Measurements from ENCODE around the gene GRIP2. TPM values are rescaled to one million over a fixed set of nuclear protein-coding genes. Genes with fewer than 3 reads are reported as not detected.
A peak's percentile ranks its signal among the peaks of the same experiment; 100 is the strongest.

Gene GRIP2
- total and polyA plus RNA-seq, 2 of the 4 experiments (the other 2 are of a cell fraction) = 0.05 TPM; not detected in 1

DNA sequence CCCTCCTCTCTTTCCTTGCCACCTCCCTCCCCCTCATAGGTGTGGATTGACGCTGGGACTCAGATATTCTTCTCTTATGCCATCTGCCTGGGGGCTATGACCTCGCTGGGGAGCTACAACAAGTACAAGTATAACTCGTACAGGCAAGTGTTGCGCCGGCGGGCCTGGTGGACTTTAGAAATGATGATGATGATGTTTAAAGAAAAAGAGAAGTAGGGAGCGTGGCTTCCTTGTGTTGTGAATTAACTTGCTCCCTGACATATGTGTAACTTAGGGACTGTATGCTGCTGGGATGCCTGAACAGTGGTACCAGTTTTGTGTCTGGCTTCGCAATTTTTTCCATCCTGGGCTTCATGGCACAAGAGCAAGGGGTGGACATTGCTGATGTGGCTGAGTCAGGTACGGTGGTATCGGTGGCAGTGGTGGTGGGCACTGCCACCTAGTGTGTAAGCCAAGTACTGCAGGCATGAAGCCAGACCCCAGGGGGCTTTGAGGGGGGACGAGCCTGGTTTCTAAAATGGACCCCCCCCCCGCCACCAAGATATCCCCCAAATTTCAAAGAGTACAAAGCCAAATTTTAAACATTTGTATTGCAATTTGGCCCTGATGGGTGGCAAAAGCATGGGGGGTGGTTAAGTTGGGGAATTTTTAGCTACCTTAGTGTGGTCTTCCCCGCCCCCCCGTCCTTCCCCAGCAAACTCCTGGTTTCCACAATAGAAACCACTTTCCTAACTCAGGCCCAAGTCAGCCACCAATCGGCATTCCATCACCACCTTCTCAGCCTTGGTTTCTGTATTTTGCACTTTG lies 72.1 kb downstream of the GRIP2 start (continued):
- TF ChIP-seq, protein P1, sequence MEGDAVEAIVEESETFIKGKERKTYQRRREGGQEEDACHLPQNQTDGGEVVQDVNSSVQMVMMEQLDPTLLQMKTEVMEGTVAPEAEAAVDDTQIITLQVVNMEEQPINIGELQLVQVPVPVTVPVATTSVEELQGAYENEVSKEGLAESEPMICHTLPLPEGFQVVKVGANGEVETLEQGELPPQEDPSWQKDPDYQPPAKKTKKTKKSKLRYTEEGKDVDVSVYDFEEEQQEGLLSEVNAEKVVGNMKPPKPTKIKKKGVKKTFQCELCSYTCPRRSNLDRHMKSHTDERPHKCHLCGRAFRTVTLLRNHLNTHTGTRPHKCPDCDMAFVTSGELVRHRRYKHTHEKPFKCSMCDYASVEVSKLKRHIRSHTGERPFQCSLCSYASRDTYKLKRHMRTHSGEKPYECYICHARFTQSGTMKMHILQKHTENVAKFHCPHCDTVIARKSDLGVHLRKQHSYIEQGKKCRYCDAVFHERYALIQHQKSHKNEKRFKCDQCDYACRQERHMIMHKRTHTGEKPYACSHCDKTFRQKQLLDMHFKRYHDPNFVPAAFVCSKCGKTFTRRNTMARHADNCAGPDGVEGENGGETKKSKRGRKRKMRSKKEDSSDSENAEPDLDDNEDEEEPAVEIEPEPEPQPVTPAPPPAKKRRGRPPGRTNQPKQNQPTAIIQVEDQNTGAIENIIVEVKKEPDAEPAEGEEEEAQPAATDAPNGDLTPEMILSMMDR (conservative IDR thresholded peaks at IDR 0.05; ENCODE audit: low read depth, low read length) = peak; percentile 81
- no peak for TF ChIP-seq MAZ (IDR thresholded peaks at IDR 0.05; ENCODE audit: borderline replicate concordance, low read depth, low read length)

Data from IMR-90 (cell line).